Measurements from ENCODE around the gene SYS1. TPM values are rescaled to one million over a fixed set of nuclear protein-coding genes. Genes with fewer than 3 reads are reported as not detected.

SYS1 gene
- total RNA-seq, 1 donor from 2014 or later = 25.6 TPM

DNA sequence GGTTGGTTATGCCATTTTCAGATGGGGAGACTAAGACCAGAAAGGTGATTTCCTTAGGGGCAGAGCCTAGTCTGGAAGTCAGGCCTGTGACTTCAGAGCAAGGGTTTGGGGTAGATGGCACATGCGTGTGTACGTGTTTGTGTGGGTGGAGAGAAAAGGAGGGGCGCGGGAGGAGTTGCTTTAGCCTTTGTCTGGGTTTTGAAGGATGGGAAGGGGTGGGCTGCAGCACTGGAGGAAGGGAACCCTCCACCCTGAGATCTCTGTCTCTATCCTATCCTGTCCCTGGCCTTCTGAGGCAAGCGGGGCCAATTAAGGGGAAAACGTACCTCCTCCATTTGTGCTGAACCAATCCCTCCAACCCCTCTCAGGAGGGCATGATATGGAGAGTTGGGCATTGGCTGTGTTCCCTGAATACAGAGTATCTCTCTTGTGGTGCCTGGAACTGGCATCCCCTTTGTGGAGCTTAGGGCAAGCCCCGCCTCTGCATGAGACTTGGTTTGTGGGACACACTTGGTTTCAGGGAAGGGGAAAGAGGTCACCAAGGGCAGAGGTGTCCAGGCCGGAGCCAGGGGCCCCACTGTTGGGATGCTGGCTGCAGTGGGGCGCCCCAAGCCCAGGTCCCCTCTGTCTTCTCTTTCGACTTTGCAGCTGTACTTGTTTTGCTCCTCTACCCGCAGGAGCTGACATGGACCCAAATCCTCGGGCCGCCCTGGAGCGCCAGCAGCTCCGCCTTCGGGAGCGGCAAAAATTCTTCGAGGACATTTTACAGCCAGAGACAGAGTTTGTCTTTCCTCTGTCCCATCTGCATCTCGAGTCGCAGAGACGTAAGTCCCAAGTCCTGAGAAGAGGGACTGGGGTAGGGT, 45.1 kb downstream of the SYS1 start, which contains the start of gene DBNDD2:
TSS of gene DBNDD2 (plus strand) at position 507 of the 863 bp plus-strand sequence. CDS start at position 686, 179 bp downstream.
- DNase-seq (ENCODE audit: low spot score) = no peak
- intact Hi-C loops (cut with micrococcal nuclease) = loop anchor here (1.0 to 2.0 kb wide), 3 partner anchors 8 to 45 kb away; partner anchors contain the start of genes PIGT and SYS1
- Mint-ChIP-seq H3K9me3 (no peaks in the 10 kb centered on the region), H3K27me3 (ENCODE audit: insufficient read depth) (peaks cover 13% of the 10 kb centered on the region), H3K4me3 (peak within 1 kb of the TSS; percentile 80), H3K4me1 (ENCODE audit: low read depth) (peaks cover 21% of the 10 kb centered on the region), H3K36me3 (ENCODE audit: low read depth) (peaks cover 5% of the 10 kb centered on the region), H3K27ac (peak within 1 kb of the TSS; percentile 77)

- peaks cover 5% of the 10 kb centered on the region for H3K36me3 Mint-ChIP-seq (ENCODE audit: low read depth)
- intact Hi-C loops (cut with micrococcal nuclease) = no loop called here
- H3K9me3 Mint-ChIP-seq = no peaks in the 10 kb centered on the region
- H3K27ac Mint-ChIP-seq = no peak overlapping the region
- DNase-seq (ENCODE audit: low spot score) = no peak
- H3K27me3 Mint-ChIP-seq (ENCODE audit: insufficient read depth) = peaks cover 12% of the 10 kb centered on the region
- peak overlapping the region; percentile 37 for H3K4me3 Mint-ChIP-seq
- H3K4me1 Mint-ChIP-seq (ENCODE audit: low read depth) = peaks cover 21% of the 10 kb centered on the region
These were observed 45.8 kb downstream of the SYS1 start for GRCh38 chr20:45408646-45409213.

GRCh38 chr20:45409521-45410272, 46.7 kb downstream of the SYS1 start:
- no peak overlapping the region for H3K4me3 Mint-ChIP-seq
- no peak overlapping the region for H3K27ac Mint-ChIP-seq
- H3K4me1 Mint-ChIP-seq (ENCODE audit: low read depth) = peaks cover 18% of the 10 kb centered on the region
- DNase-seq (ENCODE audit: low spot score) = no peak
- H3K27me3 Mint-ChIP-seq (ENCODE audit: insufficient read depth) = peaks cover 5% of the 10 kb centered on the region
- peaks cover 5% of the 10 kb centered on the region for H3K36me3 Mint-ChIP-seq (ENCODE audit: low read depth)
- no peaks in the 10 kb centered on the region for H3K9me3 Mint-ChIP-seq
- intact Hi-C loops (cut with micrococcal nuclease) = loop anchor here (10.0 kb wide), 1 partner anchor 445 kb away; the partner anchor contains the start of genes STK4 and TOMM34

DNA sequence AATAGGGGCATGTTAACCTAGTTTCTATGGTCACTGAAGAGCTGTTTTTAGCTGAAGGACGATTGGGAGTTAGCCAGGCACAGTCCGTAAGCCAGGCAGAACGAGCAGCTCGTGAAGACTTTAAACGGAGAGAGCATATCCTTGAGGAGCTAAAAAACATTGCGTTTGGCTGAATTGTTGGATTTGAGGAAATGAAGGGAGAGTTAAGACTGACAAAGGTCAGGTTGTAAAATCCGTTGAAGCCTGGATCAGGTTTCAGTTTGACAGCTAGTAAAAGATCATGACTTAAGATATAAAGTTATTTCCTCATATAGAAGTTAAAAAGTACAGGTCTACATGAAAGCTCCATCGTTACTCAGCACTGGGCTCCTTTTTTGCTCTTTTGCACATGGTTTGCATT, 47.9 kb downstream of the SYS1 start:
- no peaks in the 10 kb centered on the region for H3K27me3 Mint-ChIP-seq (ENCODE audit: insufficient read depth)
- H3K4me1 Mint-ChIP-seq (ENCODE audit: low read depth) = peaks cover 26% of the 10 kb centered on the region
- no peaks in the 10 kb centered on the region for H3K9me3 Mint-ChIP-seq
- H3K4me3 Mint-ChIP-seq = no peak overlapping the region
- intact Hi-C loops (cut with micrococcal nuclease) = loop anchor here (10.0 kb wide), 1 partner anchor 446 kb away; the partner anchor contains the start of genes STK4 and TOMM34
- DNase-seq (ENCODE audit: low spot score) = no peak
- H3K27ac Mint-ChIP-seq = no peak overlapping the region
- H3K36me3 Mint-ChIP-seq (ENCODE audit: low read depth) = peaks cover 5% of the 10 kb centered on the region

GRCh38 chr20:45412653-45413052, 49.7 kb downstream of the SYS1 start:
- H3K4me3 Mint-ChIP-seq = no peak overlapping the region
- H3K27me3 Mint-ChIP-seq (ENCODE audit: insufficient read depth) = no peaks in the 10 kb centered on the region
- intact Hi-C loops (cut with micrococcal nuclease) = loop anchor here (10.0 kb wide), 1 partner anchor 448 kb away; the partner anchor contains the start of genes STK4 and TOMM34
- no peak for DNase-seq (ENCODE audit: low spot score)
- peaks cover 5% of the 10 kb centered on the region for H3K36me3 Mint-ChIP-seq (ENCODE audit: low read depth)
- no peak overlapping the region for H3K27ac Mint-ChIP-seq
- H3K9me3 Mint-ChIP-seq = no peaks in the 10 kb centered on the region
- H3K4me1 Mint-ChIP-seq (ENCODE audit: low read depth) = peaks cover 36% of the 10 kb centered on the region

GRCh38 chr20:45413479-45413878, 50.5 kb downstream of the SYS1 start:
- Mint-ChIP-seq H3K9me3 (no peaks in the 10 kb centered on the region), H3K4me3 (no peak overlapping the region), H3K4me1 (ENCODE audit: low read depth) (peaks cover 37% of the 10 kb centered on the region), H3K36me3 (ENCODE audit: low read depth) (peaks cover 12% of the 10 kb centered on the region), H3K27me3 (ENCODE audit: insufficient read depth) (no peaks in the 10 kb centered on the region), H3K27ac (no peak overlapping the region)
- no peak for DNase-seq (ENCODE audit: low spot score)
- intact Hi-C loops (cut with micrococcal nuclease) = loop anchor here (10.0 kb wide), 1 partner anchor 449 kb away; the partner anchor contains the start of genes STK4 and TOMM34

- peak within 1 kb of the TSS; percentile 94 for H3K4me3 Mint-ChIP-seq
- peak; percentile 86 for DNase-seq (ENCODE audit: low spot score)
- peaks cover 39% of the 10 kb centered on the region for H3K4me1 Mint-ChIP-seq (ENCODE audit: low read depth)
- H3K36me3 Mint-ChIP-seq (ENCODE audit: low read depth) = peaks cover 26% of the 10 kb centered on the region
- intact Hi-C loops (cut with micrococcal nuclease) = loop anchor here (1.0 to 10.0 kb wide), 6 partner anchors 9 to 451 kb away; partner anchors contain the start of genes ACOT8, STK4, SYS1 and TOMM34
- H3K9me3 Mint-ChIP-seq = no peaks in the 10 kb centered on the region
- H3K27ac Mint-ChIP-seq = peak within 1 kb of the TSS; percentile 90
- H3K27me3 Mint-ChIP-seq (ENCODE audit: insufficient read depth) = no peaks in the 10 kb centered on the region
These were observed 53.1 kb downstream of the SYS1 start, which contains the start of gene PIGT for GRCh38 chr20:45415822-45416637. Gene PIGT (plus strand): TSS chr20:45416141. CDS start chr20:45416157, 16 bp downstream.

GRCh38 chr20:45416917-45417316, 54.0 kb downstream of the SYS1 start:
- H3K27me3 Mint-ChIP-seq (ENCODE audit: insufficient read depth) = no peaks in the 10 kb centered on the region
- H3K27ac Mint-ChIP-seq = peak overlapping the region; percentile 90
- intact Hi-C loops (cut with micrococcal nuclease) = loop anchor here (1.0 to 10.0 kb wide), 6 partner anchors 10 to 452 kb away; partner anchors contain the start of genes ACOT8, STK4, SYS1 and TOMM34
- peak overlapping the region; percentile 94 for H3K4me3 Mint-ChIP-seq
- no peak for DNase-seq (ENCODE audit: low spot score)
- peaks cover 24% of the 10 kb centered on the region for H3K36me3 Mint-ChIP-seq (ENCODE audit: low read depth)
- no peaks in the 10 kb centered on the region for H3K9me3 Mint-ChIP-seq
- peaks cover 39% of the 10 kb centered on the region for H3K4me1 Mint-ChIP-seq (ENCODE audit: low read depth)

Other genes with a start within 250 kb of the SYS1 start
- 0.27 TPM in 1 of 2 replicates, not detected in the other for gene WFDC5, start 248.0 kb upstream of the SYS1 start, total RNA-seq
- gene WFDC12, start 238.7 kb upstream of the SYS1 start, total RNA-seq = not detected in 2 replicates
- not detected in 2 replicates for gene PI3, start 188.3 kb upstream of the SYS1 start, total RNA-seq
- gene SEMG1, start 156.1 kb upstream of the SYS1 start, total RNA-seq = not detected in 2 replicates
- gene SEMG2, start 141.8 kb upstream of the SYS1 start, total RNA-seq = not detected in 2 replicates
- gene SLPI, start 108.6 kb upstream of the SYS1 start, total RNA-seq = not detected in 2 replicates
- gene RBPJL, start 56.3 kb upstream of the SYS1 start, total RNA-seq = 0.18 TPM in 1 of 2 replicates, not detected in the other
- gene MATN4, start 54.9 kb upstream of the SYS1 start, total RNA-seq = 2.0 and 2.1 TPM in 2 replicates
- gene SDC4, start 14.7 kb upstream of the SYS1 start, total RNA-seq = 220 and 222 TPM in 2 replicates
- 0.07 and 0.08 TPM in 2 replicates for gene TP53TG5, start 15.2 kb downstream of the SYS1 start, total RNA-seq
- 21.7 and 24.6 TPM in 2 replicates for gene DBNDD2, start 45.1 kb downstream of the SYS1 start, total RNA-seq
- gene PIGT, start 53.0 kb downstream of the SYS1 start, total RNA-seq = 89.8 and 90.6 TPM in 2 replicates
- gene WFDC2, start 106.6 kb downstream of the SYS1 start, total RNA-seq = not detected in 2 replicates
- gene SPINT3, start 152.5 kb downstream of the SYS1 start, total RNA-seq = not detected in 2 replicates
- not detected in 2 replicates for gene WFDC6, start 176.3 kb downstream of the SYS1 start, total RNA-seq
- not detected in 2 replicates for gene EPPIN, start 184.2 kb downstream of the SYS1 start, total RNA-seq
- gene WFDC8, start 216.1 kb downstream of the SYS1 start, total RNA-seq = not detected in 2 replicates